ENCODE measurements around the gene LZIC. TPM values are rescaled to one million over a fixed set of nuclear protein-coding genes. Genes with fewer than 3 reads are reported as not detected.

The LZIC gene
- 10 to 100 TPM; 23.9 to 24.2 TPM for total RNA-seq

DNA sequence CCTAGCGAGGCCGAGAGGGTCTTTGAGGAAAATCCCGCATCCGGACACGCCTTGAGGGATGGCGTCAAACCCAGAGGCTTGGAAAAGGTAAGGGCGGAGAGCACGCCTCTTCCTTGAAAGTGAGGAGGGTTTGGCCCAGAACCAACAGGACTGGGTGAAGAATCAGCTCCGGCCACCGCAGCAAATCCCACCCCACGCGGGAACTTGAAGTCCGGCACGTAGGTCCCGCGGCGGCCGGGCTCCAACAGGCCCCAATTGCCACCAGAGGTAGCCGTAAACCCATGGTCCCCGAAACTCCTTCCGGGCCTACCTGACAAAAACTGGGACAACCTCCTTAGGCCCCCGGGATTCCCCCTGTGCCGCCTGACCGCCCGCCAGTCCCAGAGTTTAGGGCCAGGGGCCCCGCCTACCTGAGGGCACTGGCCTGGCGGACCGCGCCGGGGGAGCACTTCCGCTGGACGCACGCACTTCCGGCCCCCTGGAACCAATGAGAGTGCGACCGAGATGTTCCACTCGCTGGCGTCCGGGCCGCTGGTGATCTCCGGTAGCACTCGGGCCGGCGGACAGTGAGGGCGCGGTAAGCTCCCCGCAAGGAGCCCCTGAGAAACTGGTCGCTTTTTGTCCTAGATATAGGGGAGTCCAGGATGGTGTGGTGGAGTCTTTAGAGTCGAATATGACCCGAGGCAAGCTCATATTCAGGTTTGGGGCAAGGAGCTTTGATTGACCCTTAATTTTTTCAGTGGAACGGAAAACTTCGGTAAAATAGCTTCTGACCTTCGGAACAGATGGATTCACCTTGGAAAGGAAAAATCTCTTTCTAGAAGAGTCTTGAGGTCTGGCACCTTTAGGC lies at the start of gene LZIC, which contains the start of gene NMNAT1:
TSS of gene LZIC (minus strand) at position 453 of the 850 bp plus-strand sequence. CDS start 6,772 bp downstream, outside the sequence.
TSS of gene NMNAT1 (plus strand) at position 537 of the 850 bp plus-strand sequence. CDS start 28,599 bp downstream, outside the sequence.
- peak within 1 kb of the TSS; percentile 98 for H3K4me3 Mint-ChIP-seq
- peaks cover 12% of the 10 kb centered on the region for H3K36me3 Mint-ChIP-seq (ENCODE audit: low read depth)
- H3K4me1 Mint-ChIP-seq (ENCODE audit: low read depth), result peaks cover 20% of the 10 kb centered on the region
- peak; percentile 97 for ATAC-seq
- intact Hi-C loops (cut with micrococcal nuclease), result loop anchor here (2.0 to 10.0 kb wide), 2 partner anchors 68 to 92 kb away; partner anchors contain the start of gene UBE4B
- TF ChIP-seq, protein P1, sequence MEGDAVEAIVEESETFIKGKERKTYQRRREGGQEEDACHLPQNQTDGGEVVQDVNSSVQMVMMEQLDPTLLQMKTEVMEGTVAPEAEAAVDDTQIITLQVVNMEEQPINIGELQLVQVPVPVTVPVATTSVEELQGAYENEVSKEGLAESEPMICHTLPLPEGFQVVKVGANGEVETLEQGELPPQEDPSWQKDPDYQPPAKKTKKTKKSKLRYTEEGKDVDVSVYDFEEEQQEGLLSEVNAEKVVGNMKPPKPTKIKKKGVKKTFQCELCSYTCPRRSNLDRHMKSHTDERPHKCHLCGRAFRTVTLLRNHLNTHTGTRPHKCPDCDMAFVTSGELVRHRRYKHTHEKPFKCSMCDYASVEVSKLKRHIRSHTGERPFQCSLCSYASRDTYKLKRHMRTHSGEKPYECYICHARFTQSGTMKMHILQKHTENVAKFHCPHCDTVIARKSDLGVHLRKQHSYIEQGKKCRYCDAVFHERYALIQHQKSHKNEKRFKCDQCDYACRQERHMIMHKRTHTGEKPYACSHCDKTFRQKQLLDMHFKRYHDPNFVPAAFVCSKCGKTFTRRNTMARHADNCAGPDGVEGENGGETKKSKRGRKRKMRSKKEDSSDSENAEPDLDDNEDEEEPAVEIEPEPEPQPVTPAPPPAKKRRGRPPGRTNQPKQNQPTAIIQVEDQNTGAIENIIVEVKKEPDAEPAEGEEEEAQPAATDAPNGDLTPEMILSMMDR (IDR thresholded peaks at IDR 0.05), result no peak
- peak within 1 kb of the TSS; percentile 92 for H3K27ac Mint-ChIP-seq
- CTCF ChIA-PET, result interaction anchor here (0.8 to 8.3 kb wide), 9 partner anchors 14 to 265 kb away, joined by 3 to 68 read pairs (median 4); no protein-coding TSS in a partner anchor
- DNase-seq, result peak; percentile 95
- no peaks in the 10 kb centered on the region for H3K9me3 Mint-ChIP-seq
- no peaks in the 10 kb centered on the region for H3K27me3 Mint-ChIP-seq
- POLR2A ChIA-PET, result interaction anchor here (0.6 to 1.4 kb wide), 17 partner anchors 9 to 487 kb away, joined by 3 to 8 read pairs (median 3); partner anchors contain the start of genes CENPS, TMEM201 and UBE4B

DNA sequence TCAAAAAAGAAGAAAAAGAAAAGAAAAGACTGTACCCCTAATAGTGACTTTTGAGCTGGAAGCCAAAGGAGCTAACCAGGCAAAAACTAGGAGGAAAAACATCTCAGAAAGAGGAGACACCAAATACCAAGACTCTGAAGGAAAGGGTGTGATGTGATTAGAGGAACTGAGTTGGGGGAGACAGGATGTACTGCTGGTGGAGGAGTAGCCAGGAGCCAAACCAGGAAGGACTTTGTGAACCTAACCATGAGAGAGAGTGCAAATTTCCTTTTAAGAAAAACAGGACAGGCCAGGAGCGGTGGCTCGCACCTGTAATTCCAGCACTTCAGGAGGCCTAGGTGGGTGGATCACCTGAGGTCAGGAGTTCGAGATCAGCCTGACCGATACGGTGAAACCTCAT lies 49.7 kb upstream of the LZIC start:
- CTCF ChIA-PET, result interaction anchor here (2.5 kb wide), 1 partner anchor 43 kb away, joined by 11 read pairs; no protein-coding TSS in a partner anchor
- ATAC-seq (no peak), DNase-seq (no peak)
- Mint-ChIP-seq H3K9me3 (no peaks in the 10 kb centered on the region), H3K4me3 (no peak overlapping the region), H3K4me1 (ENCODE audit: low read depth) (peaks cover 5% of the 10 kb centered on the region), H3K27me3 (peaks cover 8% of the 10 kb centered on the region), H3K27ac (no peak overlapping the region), H3K36me3 (ENCODE audit: low read depth) (no peaks in the 10 kb centered on the region)
- TF ChIP-seq, protein P1 (IDR thresholded peaks at IDR 0.05), result no peak
- POLR2A ChIA-PET, result no interaction called here
- intact Hi-C loops (cut with micrococcal nuclease), result no loop called here

DNA sequence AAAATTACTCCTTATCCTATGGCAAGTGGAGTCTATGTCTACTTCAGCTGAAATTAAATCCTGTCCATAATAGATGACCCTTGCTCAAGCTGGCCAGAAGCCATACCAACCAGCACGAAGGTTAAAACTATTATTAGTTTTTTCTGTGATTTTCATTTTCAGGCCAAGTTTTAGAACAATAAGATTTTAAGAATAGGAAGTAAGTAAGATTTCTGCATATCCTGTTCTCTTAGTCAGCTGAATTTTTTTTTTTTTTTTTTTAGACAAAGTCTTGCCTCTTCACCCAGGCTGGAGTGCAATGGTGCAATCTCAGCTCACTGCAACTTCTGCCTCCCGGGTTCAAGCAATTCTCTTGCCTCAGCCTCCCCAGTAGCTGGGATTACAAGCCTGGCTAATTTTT lies 47.8 kb upstream of the LZIC start:
- TF ChIP-seq, protein P1 (IDR thresholded peaks at IDR 0.05), result no peak
- H3K4me3 Mint-ChIP-seq, result no peak overlapping the region
- H3K36me3 Mint-ChIP-seq (ENCODE audit: low read depth), result no peaks in the 10 kb centered on the region
- peaks cover 2% of the 10 kb centered on the region for H3K27me3 Mint-ChIP-seq
- POLR2A ChIA-PET, result no interaction called here
- CTCF ChIA-PET, result no interaction called here
- intact Hi-C loops (cut with micrococcal nuclease), result no loop called here
- no peaks in the 10 kb centered on the region for H3K4me1 Mint-ChIP-seq (ENCODE audit: low read depth)
- no peak for DNase-seq
- H3K9me3 Mint-ChIP-seq, result no peaks in the 10 kb centered on the region
- no peak for ATAC-seq
- H3K27ac Mint-ChIP-seq, result no peak overlapping the region

DNA sequence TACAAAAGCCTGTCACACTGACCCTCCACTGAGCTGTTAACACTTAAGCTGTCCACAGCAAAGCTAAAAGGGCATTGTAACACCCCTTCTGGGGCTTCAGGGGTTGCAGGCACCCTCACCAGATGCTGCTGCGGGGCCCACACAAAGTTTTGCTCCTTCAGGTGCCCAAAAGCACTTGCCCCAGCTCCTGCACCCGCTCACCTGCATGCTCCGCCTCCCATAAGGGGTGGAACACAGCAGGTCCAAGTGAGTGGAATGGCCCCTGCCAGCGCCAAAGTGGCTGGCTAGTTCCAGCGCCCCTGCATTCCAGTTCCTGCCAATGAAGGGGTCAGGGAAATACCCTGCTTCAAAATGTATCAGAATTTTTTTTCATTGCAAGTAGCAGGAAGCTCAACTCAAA lies 46.6 kb upstream of the LZIC start:
- Mint-ChIP-seq H3K4me3 (no peak overlapping the region), H3K9me3 (no peaks in the 10 kb centered on the region), H3K36me3 (ENCODE audit: low read depth) (no peaks in the 10 kb centered on the region), H3K27me3 (peaks cover 2% of the 10 kb centered on the region), H3K27ac (no peak overlapping the region), H3K4me1 (ENCODE audit: low read depth) (no peaks in the 10 kb centered on the region)
- intact Hi-C loops (cut with micrococcal nuclease), result no loop called here
- POLR2A ChIA-PET, result no interaction called here
- no peak for DNase-seq
- no peak for ATAC-seq
- TF ChIP-seq, protein P1 (IDR thresholded peaks at IDR 0.05), result no peak
- CTCF ChIA-PET, result interaction anchor here (1.0 kb wide), 1 partner anchor 36 kb away, joined by 3 read pairs; no protein-coding TSS in a partner anchor

DNA sequence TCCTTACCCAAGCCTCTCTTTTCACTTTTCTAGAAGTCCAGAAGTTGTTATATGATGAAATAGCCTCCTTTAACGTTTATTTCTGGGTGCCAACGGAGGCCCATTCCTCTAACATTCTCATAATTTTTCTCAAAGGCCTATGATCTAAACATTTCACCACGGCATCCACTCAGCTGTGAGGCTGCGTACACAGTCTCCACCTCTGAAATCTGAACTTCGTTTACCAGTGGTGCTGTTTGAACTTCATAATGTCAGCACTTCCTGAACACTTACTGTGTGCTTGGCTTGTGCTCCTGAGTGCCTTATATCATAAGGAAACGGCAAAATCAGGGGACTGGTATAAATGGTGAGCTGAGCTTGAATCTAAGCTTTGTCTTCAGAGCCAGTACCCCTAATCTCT lies 41.8 kb upstream of the LZIC start:
- DNase-seq (no peak), ATAC-seq (no peak)
- Mint-ChIP-seq H3K27ac (no peak overlapping the region), H3K9me3 (no peaks in the 10 kb centered on the region), H3K4me1 (ENCODE audit: low read depth) (no peaks in the 10 kb centered on the region), H3K4me3 (no peak overlapping the region), H3K27me3 (no peaks in the 10 kb centered on the region), H3K36me3 (ENCODE audit: low read depth) (peaks cover 8% of the 10 kb centered on the region)
- TF ChIP-seq, protein P1 (IDR thresholded peaks at IDR 0.05), result no peak
- ChIA-PET POLR2A (no interaction called here), CTCF (no interaction called here)
- intact Hi-C loops (cut with micrococcal nuclease), result no loop called here

All from activated CD8-positive, alpha-beta T cell treated with anti-CD3 and anti-CD28 coated beads for 36 hours (primary cell).